C4-2B (cell line): Measurements from ENCODE around the gene ERP44.
"Not testable (repeated sequence)": the region's sequence is repeated elsewhere in the genome, so short reads cannot be mapped to it uniquely, and the experiment has no call there.

Experiments
- CTCF ChIP-seq: fragments of 450-650 bp; conservative IDR thresholded peaks from 2 replicates; pipeline ENCODE4 v1.5.1; 2017; ENCODE audit warnings: mild to moderate bottlenecking
- ZFX ChIP-seq: fragments of 450-650 bp; IDR thresholded peaks from 2 replicates; pipeline ENCODE4 v1.6.1; 2017

GRCh38 chr9:100094411-100094810, 4.4 kb downstream of the ERP44 start:
- not testable (repeated sequence) for TF ChIP-seq CTCF, ZFX
